ENCODE data around the gene CCT7. TPM values are rescaled to one million over a fixed set of nuclear protein-coding genes. Genes with fewer than 3 reads are reported as not detected.

Gene CCT7
- total RNA-seq, 1 donor: 196 TPM

DNA sequence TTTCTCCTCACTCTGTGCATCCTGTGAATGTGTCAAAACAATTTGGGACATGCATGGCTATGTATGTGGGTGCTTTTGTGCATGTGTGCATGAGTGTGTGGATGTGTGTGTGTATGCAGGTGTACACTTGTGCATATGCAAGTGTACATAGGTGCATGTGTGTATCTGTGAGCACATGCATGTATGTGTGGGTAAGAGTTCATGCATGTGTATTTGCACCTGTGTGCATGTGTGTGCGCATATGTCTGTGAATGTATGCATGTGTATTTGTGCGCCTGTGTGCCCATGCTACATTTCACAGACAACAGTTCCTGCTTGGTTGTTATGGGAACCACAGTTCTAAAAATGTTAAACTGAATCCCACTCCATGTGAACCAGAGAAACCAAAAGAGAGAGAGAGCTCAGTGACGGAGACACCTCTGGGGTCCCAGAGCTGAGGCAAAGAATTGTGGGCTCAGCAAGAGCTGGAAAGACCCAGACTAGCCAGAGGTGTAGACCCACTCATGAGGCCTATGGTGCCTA lies 52.1 kb downstream of the CCT7 start:
- DNase-seq (ENCODE audit: low read depth): no peak
- H3K4me3 ChIP-seq (ENCODE audit: low read depth, low read length): no peak overlapping the region
- TF ChIP-seq CTCF (IDR thresholded peaks at IDR 0.05; ENCODE audit: insufficient read depth, low read length): no peak

- no peak for DNase-seq (ENCODE audit: low read depth)
- no peak for TF ChIP-seq CTCF (IDR thresholded peaks at IDR 0.05; ENCODE audit: insufficient read depth, low read length)
- no peak overlapping the region for H3K4me3 ChIP-seq (ENCODE audit: low read depth, low read length)
Observed at GRCh38 chr2:73289304-73289703, 55.2 kb downstream of the CCT7 start.

DNA sequence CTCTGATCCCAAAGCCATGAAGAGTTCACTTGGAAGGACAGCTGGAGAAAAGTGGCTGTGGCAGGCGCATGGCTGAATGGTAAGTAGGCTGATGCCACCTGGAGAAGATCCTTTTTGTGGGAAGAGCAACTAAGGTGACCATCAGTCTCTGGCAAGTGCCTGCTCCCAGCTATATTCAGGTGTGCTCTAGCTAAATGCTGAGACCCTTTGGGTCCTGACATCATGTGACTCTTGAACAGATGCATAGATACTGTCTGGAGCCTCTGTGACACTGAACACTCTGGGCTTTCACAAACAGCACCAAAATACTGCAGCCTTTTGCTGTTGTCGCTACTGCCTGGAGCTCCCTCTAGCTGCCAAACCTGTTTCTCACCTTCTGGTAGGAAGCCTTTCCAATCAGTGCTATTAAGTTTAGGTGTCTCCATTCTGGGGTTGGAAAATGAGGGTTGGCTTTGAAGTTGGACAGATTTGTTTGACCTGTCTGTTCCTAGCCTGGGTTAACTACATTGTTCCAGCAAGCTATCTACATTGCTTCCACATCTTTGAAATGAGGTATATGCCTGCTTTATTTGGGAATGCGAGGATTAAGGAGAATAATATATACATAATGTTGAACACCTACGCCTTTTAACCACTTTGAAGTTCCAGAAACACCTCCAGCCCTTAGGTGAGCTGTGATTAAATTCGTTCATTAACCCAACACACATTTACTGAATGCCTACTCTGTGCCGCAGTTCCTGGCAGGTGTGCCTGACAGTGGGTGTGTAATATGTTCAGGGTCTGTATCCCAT lies 56.1 kb downstream of the CCT7 start:
- TF ChIP-seq CTCF (IDR thresholded peaks at IDR 0.05; ENCODE audit: insufficient read depth, low read length): peak; percentile 62
- H3K4me3 ChIP-seq (ENCODE audit: low read depth, low read length): no peak overlapping the region
- peak; percentile 14 for DNase-seq (ENCODE audit: low read depth)

DNA sequence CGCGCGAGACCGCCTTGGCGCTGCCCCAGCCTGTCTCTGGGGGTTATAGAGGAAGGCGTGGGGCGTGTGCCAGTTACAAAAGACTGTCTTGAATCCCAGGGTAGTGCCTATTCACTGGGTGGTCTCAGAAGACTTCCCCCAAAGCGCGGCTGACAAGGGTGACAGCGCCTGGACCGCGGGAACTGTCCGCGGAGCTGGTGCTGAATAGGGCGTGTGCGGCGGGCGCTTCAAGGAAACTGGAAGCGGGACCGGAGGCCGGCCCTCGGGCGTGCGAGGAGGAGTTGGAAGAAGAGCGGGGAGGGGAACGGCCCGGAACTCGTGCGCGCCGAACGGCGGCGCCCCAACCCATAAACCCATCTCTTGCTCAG lies 57.0 kb downstream of the CCT7 start:
- no peak for TF ChIP-seq CTCF (IDR thresholded peaks at IDR 0.05; ENCODE audit: insufficient read depth, low read length)
- H3K4me3 ChIP-seq (ENCODE audit: low read depth, low read length): peak overlapping the region; percentile 37
- peak; percentile 45 for DNase-seq (ENCODE audit: low read depth)

- DNase-seq (ENCODE audit: low read depth): no peak
- H3K4me3 ChIP-seq (ENCODE audit: low read depth, low read length): peak overlapping the region; percentile 37
- TF ChIP-seq CTCF (IDR thresholded peaks at IDR 0.05; ENCODE audit: insufficient read depth, low read length): no peak
Observed at GRCh38 chr2:73291461-73292315, 57.6 kb downstream of the CCT7 start.

DNA sequence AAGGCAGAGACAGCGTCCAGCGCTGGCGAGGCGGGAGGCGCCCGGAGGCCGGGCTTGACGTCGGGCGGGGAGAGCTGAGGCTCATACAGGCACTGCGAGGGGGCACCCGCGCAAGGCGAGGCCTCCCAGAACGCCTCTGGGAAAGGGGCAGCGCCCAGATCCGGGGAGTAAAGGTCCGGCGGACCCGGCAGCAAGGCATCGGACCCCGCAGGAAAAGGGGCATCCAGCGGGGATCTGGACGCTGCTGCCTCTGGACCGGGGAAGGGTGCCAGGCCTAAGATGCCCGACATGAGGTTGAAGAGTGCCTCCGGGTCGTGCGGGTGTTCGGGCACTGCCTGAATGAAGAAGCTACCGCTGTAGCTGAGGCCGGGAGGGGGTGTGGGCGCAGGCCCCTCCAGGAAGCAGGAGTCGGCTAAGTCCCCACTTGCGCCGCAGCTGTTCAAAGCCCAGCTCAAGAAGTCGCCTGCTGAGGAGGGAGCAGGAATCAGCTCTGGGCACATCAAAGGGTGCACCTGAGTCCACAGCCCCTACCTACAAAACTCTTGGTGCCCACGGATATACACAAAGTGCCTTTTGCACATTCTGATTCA lies 58.3 kb downstream of the CCT7 start:
- no peak for DNase-seq (ENCODE audit: low read depth)
- no peak for TF ChIP-seq CTCF (IDR thresholded peaks at IDR 0.05; ENCODE audit: insufficient read depth, low read length)
- no peak overlapping the region for H3K4me3 ChIP-seq (ENCODE audit: low read depth, low read length)

Measured in fibroblast of the aortic adventitia (primary cell).